Sciatic nerve (tissue), 2 donors: ENCODE measurements around the gene SYT1. TPM values are rescaled to one million over a fixed set of nuclear protein-coding genes. Genes with fewer than 3 reads are reported as not detected.

ENCODE experiments used
- ATAC-seq: fragments of 200-7000 bp; cut with Tn5 transposase; one replicate; pipeline ENCODE4 v1.9.1; 2020; ENCODE audit warnings: mild to moderate bottlenecking, moderate library complexity
- DNase-seq: peaks from one replicate; pipeline ENCODE4 v3.0.0-alpha.2; 2020; ENCODE audit warnings: low spot score
- intact Hi-C: fragments of 100-400 bp; cut with DNase I; formaldehyde crosslinking; loops from one replicate; pipeline ENCODE4 v1.14.2; 2022
- total RNA-seq: library from RNA; stranded (reverse); fragmentation: NEBNext Ultra II Directional; extraction: Animal tissue kit (Norgen Biotek cat#: 25700); gene quantifications from one replicate; pipeline ENCODE4 v1.2.1, GENCODE V29; 2021
- donor health status: DM: no; HTN: no; CAD: no.
- donor health status: DM: no; HTN: no; CAD: no.

SYT1 gene
- total RNA-seq, 1 donor from 2014 or later, result 9.0 TPM

DNA sequence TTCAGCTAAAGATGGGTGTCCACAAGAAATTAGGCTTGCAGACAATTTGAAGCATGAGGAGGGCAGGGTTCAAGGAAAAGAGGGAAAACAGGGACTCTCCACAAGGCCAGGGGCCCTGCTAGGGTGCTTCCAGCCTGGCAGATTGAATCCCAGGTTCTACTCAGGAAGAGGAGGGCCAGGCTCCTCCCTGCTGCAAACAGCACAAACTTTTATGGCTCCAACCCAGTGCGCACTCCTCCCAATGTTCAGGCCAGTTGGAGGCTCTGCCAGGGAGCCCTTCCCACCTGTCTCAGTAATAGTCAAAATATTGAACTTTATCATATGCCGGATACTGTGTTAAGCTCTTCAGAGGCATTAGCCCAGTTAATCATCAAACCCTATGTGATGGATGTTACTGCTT is 244.4 kb downstream of the SYT1 start:
- intact Hi-C loops, result no loop called here
- DNase-seq (no peak), ATAC-seq (no peak)

GRCh38 chr12:79114896-79115295 is 250.3 kb downstream of the SYT1 start:
- no peak for ATAC-seq
- no peak for DNase-seq
- intact Hi-C loops, result loop anchor here (5.0 kb wide), 1 partner anchor 293 kb away; no protein-coding TSS in a partner anchor

DNA sequence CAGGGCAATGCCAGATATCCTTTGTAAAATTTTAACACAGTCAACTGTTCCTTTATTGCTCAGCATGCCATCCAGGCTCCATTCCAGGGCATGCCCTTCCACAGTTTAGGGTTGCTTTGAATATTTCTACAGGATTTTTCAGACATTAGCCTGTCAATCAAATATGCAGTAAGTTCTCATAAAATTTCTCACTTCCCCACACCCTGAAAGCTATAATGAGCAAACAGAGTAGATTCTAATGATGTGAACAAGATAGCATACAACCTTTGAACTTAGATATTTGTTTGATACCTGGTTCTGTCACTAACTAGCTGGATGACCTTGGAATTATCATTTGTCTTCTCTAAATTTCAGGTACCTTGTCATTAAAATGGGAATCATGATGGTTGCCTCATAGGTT is 251.2 kb downstream of the SYT1 start:
- DNase-seq (no peak), ATAC-seq (no peak)
- intact Hi-C loops, result no loop called here

DNA sequence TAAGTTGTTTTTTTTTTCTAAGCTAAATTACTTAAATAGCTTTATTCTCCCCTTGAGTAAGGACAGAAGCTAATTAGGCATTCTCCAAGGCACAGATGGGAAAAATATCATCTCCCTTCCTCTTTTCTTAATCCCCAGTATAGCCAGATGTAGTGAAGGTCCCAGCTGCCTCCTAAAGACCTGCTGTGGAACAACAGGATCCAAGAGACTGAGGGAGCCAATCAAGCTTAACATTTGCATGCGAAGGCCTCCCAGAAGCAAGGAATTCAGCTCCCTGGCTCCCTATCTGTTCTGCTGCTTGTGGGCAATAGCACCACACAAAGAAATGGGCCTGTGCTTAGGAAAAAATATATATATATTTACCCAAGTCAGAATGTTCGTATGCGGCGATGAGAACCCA is 255.2 kb downstream of the SYT1 start:
- no peak for DNase-seq
- intact Hi-C loops, result no loop called here
- ATAC-seq, result no peak

DNA sequence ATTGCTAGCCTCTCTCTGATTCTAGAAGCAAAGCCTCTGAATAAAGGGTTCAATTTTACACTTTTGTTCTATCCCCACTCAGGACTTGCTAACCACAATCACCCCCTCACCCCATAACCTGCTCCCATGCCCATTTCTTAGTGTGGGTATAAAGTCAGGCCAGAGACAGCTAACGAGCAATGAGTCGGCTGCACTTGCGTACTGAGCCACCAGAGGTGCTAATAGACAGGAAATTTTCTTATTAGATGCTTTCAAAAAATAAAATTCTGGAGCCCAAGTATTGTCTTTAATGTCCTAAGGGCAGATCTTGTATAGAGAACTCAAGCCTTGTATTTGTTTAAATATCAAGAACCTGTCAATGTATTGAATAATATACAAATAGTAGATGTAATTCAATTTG is 256.9 kb downstream of the SYT1 start:
- ATAC-seq, result no peak
- intact Hi-C loops, result no loop called here
- no peak for DNase-seq

- ATAC-seq, result no peak
- intact Hi-C loops, result no loop called here
- DNase-seq, result no peak
Measured at GRCh38 chr12:79124385-79124784, 259.8 kb downstream of the SYT1 start.

DNA sequence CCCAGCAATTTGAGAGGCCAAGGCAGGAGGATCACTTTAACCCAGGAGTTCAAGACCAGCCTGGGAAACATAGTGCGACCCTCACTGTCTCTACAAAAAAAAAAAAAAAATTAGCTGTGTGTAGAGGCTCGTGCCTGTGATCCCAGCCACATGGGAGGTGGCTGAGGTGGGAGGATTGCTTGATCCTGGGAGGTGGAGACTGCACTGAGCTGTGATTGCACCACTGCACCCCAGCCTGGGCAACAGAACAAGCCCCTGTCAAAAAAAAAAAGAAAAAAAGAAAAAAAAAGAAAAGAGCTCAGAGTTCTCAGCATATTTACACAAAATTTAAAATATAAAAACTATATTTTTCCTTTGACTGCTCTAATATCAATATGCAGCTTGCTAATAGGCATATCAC is 260.8 kb downstream of the SYT1 start:
- intact Hi-C loops, result no loop called here
- no peak for ATAC-seq

DNA sequence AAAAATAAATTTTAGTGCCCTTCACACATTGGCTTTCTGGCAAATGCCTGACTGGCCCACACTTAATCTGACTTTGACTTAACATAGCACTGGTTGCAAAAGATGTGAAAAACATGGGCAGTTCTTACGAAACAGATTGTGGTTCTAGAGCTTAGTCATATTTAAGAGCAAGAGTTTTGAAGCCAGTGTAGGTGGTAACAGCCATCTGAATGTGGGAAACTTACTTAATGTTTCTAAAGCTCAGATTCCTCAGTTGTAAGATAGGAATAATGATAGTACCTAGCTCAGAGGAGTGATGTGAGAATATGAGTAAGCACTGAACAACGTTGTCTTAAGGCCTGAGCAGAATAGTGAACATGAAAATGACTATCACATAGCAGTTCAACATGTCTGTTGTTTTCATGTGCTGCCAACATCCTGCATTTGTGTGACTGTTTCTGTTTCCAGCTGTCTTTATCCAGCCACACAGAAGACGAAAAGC is 262.7 kb downstream of the SYT1 start:
- DNase-seq (no peak), ATAC-seq (no peak)
- intact Hi-C loops, result no loop called here

More for the DNA sequence above, 260.8 kb downstream of the SYT1 start:
- no peak for DNase-seq

DNA sequence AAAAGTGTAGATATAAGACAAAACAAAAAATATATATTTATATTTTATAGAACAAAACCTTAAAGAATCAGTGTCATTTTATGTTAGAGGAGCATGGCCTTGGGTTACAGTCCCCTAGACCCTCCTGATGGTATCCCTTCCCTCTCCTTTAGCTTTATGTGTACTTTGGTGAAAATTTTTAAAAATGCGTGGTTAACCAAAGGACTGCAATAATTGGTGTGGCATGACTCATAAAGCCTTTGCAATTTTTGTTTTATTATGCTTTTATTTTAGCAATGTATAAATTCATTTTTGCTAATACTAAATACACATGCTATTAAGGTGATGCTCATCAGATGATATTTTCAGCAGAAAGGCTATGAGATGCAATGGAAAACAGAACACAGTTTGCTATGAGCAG is 264.4 kb downstream of the SYT1 start:
- ATAC-seq (no peak), DNase-seq (no peak)
- intact Hi-C loops, result no loop called here

DNA sequence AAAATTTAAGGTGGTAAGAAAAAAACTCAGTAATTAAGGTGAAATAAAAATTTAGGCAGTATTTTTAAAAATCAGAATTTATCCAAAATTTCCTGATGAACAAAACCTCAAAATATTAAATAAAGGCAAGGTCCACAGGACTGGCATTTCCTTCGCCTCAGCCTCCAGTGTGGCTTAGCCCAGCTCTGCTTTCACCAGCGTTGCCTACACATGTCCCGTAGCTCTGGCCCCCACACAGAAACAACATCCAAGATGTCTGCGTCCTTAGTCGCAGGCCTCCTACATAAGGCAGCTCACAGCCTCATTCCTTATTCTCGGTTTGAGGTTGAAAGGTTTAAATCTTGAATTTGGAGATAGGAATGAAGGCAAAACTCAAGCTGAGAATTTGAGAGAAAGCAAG is 274.3 kb downstream of the SYT1 start:
- no peak for DNase-seq

DNA sequence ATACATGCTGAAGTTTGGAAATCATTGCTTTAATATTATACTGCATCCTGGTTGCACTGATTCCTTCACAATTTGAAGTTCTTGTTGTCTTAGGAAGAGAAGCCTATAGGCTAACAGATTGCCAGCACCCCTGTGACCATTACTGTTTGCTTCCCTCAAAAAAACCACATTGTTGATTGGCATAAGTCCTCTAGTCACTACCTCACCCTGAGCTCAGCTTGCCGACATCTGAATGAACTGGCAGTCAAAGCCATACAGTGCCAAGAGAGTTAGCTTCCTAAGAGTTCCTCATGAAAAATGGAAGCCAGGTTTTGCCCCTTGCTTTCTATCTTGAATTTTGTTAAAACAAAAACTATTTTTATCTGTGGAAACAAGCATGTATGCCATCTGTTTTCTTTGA is 276.1 kb downstream of the SYT1 start:
- no peak for DNase-seq
- intact Hi-C loops, result no loop called here
- no peak for ATAC-seq

More for the DNA sequence above, 274.3 kb downstream of the SYT1 start:
- intact Hi-C loops, result no loop called here
- ATAC-seq, result no peak

DNA sequence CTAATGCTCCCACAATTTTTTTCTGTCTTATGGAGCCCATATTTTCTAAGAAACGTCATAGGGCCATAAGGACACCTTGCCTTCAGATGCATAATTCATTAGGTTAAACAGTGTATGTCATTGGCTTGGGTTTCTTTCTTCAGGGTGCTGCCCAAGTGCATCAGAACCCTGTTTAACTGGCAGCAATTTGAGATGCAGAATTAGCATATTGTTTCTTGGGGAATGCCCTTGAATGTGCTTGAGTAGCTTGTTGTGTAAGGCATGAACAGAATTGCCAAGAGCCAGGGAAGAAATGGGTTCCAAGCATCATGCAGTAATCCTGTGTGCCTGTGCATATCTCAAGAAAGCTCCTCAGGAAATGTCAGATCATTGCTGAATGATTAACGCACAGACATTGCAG is 277.2 kb downstream of the SYT1 start:
- ATAC-seq (no peak), DNase-seq (no peak)
- intact Hi-C loops, result no loop called here

- DNase-seq (no peak), ATAC-seq (no peak)
- intact Hi-C loops, result no loop called here
Measured at GRCh38 chr12:79143803-79144202, 279.2 kb downstream of the SYT1 start.

DNA sequence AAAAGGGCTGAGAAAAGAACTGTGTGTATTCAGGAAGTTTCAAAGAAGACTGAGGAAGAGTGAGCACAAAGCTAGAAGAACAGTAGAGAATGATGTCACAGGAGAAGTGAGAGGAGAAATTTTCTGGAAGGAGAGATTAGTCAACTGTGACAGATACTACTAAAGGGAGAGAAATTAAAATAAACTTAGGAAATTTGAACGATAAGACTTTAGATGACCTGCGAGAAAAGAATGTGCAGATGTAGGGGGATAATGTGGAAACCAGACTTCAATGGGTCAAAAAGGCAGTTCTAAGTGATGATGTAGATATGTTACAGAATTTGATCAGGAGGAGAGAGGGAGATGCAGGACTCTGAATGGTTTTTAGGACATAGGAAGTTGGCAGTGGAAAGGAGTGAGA is 287.4 kb downstream of the SYT1 start:
- intact Hi-C loops, result no loop called here
- DNase-seq, result no peak
- ATAC-seq, result no peak

GRCh38 chr12:79155683-79156082 is 291.1 kb downstream of the SYT1 start:
- intact Hi-C loops, result no loop called here
- ATAC-seq, result peak; percentile 66
- no peak for DNase-seq

DNA sequence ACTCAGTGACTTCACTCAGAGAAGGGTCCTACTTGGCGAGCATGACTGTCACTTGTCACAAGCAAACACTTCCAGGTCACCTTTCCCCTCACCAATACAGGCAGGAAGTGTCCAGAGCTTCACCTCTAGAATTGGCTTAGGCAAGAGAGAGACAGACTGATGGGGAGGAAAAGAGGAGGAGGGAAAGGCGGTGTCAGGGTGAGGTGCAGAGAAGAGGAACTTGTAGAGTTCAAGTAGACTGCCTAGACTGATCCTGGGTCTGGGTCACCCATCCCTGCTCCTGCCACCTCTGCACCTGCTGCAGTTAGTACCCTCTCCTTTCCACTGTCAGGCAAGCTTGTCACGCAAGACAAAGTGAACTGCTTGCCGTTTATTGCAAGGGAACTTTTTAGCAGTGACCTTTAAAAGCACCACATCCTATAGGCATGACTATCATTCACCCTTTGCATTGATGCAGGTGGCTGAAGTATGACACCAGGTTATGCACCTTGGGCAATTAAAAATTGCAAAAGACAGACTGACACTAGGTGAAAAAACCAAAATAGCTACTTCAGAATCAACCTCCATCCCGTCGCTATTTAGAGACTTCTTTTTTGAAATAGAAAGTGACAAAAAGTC is 292.4 kb downstream of the SYT1 start:
- ATAC-seq (no peak), DNase-seq (no peak)
- intact Hi-C loops, result no loop called here

DNA sequence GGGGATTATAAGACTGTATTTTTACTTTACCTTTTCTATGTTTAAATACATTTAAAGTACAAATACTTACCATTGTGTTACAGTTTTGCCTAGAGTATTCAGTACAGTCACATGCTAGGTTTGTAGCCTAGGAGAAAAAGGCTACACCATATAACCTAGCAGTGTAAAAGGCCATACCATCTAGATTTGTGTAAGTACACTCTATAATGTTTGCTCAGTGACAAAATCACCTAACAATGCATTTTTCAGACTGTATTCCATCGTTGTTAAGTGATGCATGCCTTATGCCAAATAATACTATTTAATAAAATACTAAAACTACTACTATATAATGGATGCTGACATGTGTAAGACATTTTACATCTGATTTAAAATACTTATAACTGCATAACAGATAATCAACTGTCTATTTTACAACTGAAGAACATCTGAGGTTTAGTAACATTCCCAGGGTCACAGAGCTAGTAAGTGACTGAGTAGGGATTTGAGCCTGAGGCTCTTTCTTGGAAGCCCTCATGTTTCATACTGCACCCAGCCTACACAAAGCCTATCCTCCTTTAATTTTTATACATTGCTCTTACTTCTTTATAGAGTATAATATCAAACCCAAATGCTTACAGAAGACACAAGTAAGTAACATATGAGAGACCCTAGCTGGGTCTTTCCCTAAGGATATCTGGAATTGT is 296.8 kb downstream of the SYT1 start:
- DNase-seq (no peak), ATAC-seq (no peak)
- intact Hi-C loops, result no loop called here

DNA sequence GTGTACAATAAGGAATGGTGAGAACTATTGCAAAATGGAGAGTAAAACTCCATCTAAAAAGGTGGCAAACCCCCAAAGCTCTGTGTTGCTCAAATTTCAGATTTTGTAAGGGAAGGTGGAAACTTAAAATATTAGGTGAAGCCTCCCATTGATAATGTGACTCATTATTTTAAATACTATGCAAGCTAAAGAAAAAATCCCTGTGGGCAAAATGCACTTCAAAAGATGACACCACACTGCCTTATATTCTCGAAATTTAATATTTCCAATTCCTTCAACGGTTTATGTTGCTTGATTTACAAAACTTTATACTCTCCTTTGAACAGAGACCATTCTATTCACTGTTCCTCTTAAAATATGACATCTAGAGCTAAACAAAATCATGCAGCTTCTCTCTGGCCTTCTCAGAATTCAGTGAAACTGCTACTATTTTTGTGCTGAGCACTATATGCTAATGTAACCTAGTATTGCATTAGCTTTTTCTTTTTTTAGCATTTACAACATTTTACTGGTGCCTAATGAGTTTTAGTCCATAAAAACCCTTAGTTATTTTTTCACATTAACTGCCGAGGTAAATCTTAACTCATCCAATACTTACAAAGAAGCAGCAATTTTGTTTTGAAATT is 297.7 kb downstream of the SYT1 start:
- ATAC-seq (no peak), DNase-seq (no peak)
- intact Hi-C loops, result no loop called here

DNA sequence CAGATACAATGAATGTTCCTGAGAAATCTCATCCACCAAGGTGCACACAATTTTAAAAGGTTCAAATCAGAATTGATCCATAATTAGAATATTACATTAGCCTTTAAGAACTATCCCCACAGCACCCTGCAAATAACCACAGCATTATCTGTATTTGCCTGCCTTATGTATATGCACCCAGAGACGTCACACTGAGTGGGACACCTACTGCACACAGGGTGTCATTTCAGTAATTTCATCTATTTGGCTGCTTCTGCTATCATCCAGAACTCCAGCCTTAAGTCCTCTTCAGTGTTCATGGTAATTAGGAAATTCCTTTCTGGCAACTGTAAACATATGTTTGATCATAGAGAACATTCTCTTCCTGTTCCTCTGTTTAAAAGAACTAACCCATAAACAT is 298.4 kb downstream of the SYT1 start:
- no peak for ATAC-seq
- intact Hi-C loops, result no loop called here
- no peak for DNase-seq

GRCh38 chr12:79164890-79165289 is 300.3 kb downstream of the SYT1 start:
- ATAC-seq, result no peak

More at GRCh38 chr12:79164890-79165289, 300.3 kb downstream of the SYT1 start:
- intact Hi-C loops, result no loop called here
- DNase-seq, result no peak
